Natural killer cell (primary cell): ENCODE measurements around the gene WSCD2. TPM values are rescaled to one million over a fixed set of nuclear protein-coding genes. Genes with fewer than 3 reads are reported as not detected.

Source experiments
- ATAC-seq, 3 donors: fragments of 150-1000 bp in 2 of 3; fragments of 200-7000 bp in 1 of 3; cut with Tn5 transposase; 1 replicate in 1 of 3; 2 replicates in 2 of 3; pipeline ENCODE4 v1.10.0; 2021; ENCODE audit warnings: mild to moderate bottlenecking in 2 of 3, moderate library complexity in 2 of 3
- DNase-seq, 2 donors: peaks; one replicate each; pipeline versions ENCODE4 v3.0.0 to v3.0.0-alpha.2; 2013 to 2021; ENCODE audit warnings: mixed read lengths in 1 of 2
- H3K27ac ChIP-seq: one replicate; pipeline ENCODE4 v1.5.1; 2013; ENCODE audit warnings: mild to moderate bottlenecking, low read length
- H3K27me3 ChIP-seq: one replicate; pipeline ENCODE4 v1.6.1; 2013; ENCODE audit warnings: low read length; ENCODE audit not compliant: control insufficient read depth, insufficient read depth
- H3K36me3 ChIP-seq: one replicate; pipeline ENCODE4 v1.6.1; 2013; ENCODE audit warnings: low read length; ENCODE audit not compliant: control insufficient read depth, insufficient read depth
- H3K4me1 ChIP-seq: one replicate; pipeline ENCODE4 v1.6.1; 2013; ENCODE audit warnings: low read length; ENCODE audit not compliant: control insufficient read depth, insufficient read depth
- H3K4me3 ChIP-seq: one replicate; pipeline ENCODE4 v1.5.1; 2013; ENCODE audit warnings: low read length
- H3K9me3 ChIP-seq: one replicate; pipeline ENCODE4 v1.6.1; 2013; ENCODE audit warnings: low read length; ENCODE audit not compliant: control insufficient read depth, insufficient read depth
- H3K27ac Mint-ChIP-seq, 2 donors: one replicate each; pipeline ENCODE4 v1.8.0; 2022; ENCODE audit warnings: mild to moderate bottlenecking in 2 of 2, mixed read lengths in 2 of 2, moderate library complexity in 1 of 2
- H3K27me3 Mint-ChIP-seq, 2 donors: one replicate each; pipeline ENCODE4 v1.8.0; 2022; ENCODE audit warnings: low read depth in 2 of 2, mixed read lengths in 2 of 2
- H3K36me3 Mint-ChIP-seq: one replicate; pipeline ENCODE4 v1.8.0; 2022; ENCODE audit warnings: mixed read lengths
- H3K4me1 Mint-ChIP-seq, 2 donors: one replicate each; pipeline ENCODE4 v1.8.0; 2022; ENCODE audit warnings: mixed read lengths in 2 of 2
- H3K4me3 Mint-ChIP-seq: one replicate; pipeline ENCODE4 v1.8.0; 2022; ENCODE audit warnings: mild to moderate bottlenecking, moderate library complexity, mixed read lengths
- H3K9me3 Mint-ChIP-seq, 2 donors: one replicate each; pipeline ENCODE4 v1.8.0; 2022; ENCODE audit warnings: mixed read lengths in 2 of 2
- CTCF ChIP-seq: fragments of 200-600 bp; IDR thresholded peaks from one replicate; pipeline ENCODE4 v1.8.0; 2022; ENCODE audit warnings: antibody characterized with exemption
- WGBS: methylation state at CpG from one replicate; pipeline ENCODE4 v1.1.7; 2013; ENCODE audit warnings: missing lambda C conversion rate; ENCODE audit not compliant: insufficient coverage; 5-methylcytosine and 5-hydroxymethylcytosine counted together
- intact Hi-C: fragments of 100-400 bp; cut with micrococcal nuclease; formaldehyde crosslinking; loops from one replicate; pipeline ENCODE4 v1.14.2; 2022
- total RNA-seq, 4 donors: library from RNA; stranded (reverse); fragments of 120-200 nt in 1 of 4; gene quantifications; one replicate each; pipeline versions ENCODE4 v1.2.3 to v1.2.4, GENCODE V29; 2013 to 2022

WSCD2 gene
- total RNA-seq, 3 donors from 2014 or later (not counting 1 experiment from before 2014, with no cell fraction given) = 0.32 to 0.78 TPM; not detected in 1

- Mint-ChIP-seq H3K4me3 (no peak overlapping the region), H3K27me3 (no peaks in the 10 kb centered on the region), H3K4me1 (peaks cover 68 to 84% of the 10 kb centered on the region in 2 donors), H3K9me3 (peaks cover 0 to 2% of the 10 kb centered on the region in 2 donors), H3K36me3 (peaks cover 24% of the 10 kb centered on the region), H3K27ac (peak overlapping the region; percentile 79 to 98)
- peaks cover 17% of the 10 kb centered on the region for H3K4me1 ChIP-seq
- intact Hi-C loops = loop anchor here (10.0 kb wide), 1 partner anchor 45 kb away; the partner anchor contains the start of gene CMKLR1
- H3K36me3 ChIP-seq = peaks cover 26% of the 10 kb centered on the region
- no peak for TF ChIP-seq CTCF
- WGBS = 78% methylated on average over 11 of the region's 11 CpGs
- no peaks in the 10 kb centered on the region for H3K27me3 ChIP-seq
- no peak for DNase-seq
- H3K4me3 ChIP-seq = no peak overlapping the region
- ATAC-seq = no peak
- H3K27ac ChIP-seq = no peak overlapping the region
- H3K9me3 ChIP-seq = peaks cover 2% of the 10 kb centered on the region
These were observed 160.5 kb downstream of the WSCD2 start for GRCh38 chr12:108289350-108290161.

GRCh38 chr12:108295641-108296040 lies 166.6 kb downstream of the WSCD2 start:
- 89% methylated on average over 8 of the region's 8 CpGs for WGBS
- peaks cover 20% of the 10 kb centered on the region for H3K36me3 ChIP-seq
- Mint-ChIP-seq H3K4me3 (peak overlapping the region; percentile 73), H3K36me3 (peaks cover 31% of the 10 kb centered on the region), H3K27me3 (no peaks in the 10 kb centered on the region), H3K4me1 (peaks cover 98 to 100% of the 10 kb centered on the region in 2 donors), H3K27ac (peak overlapping the region; percentile 91 to 98), H3K9me3 (no peaks in the 10 kb centered on the region)
- intact Hi-C loops = no loop called here
- H3K27me3 ChIP-seq = no peaks in the 10 kb centered on the region
- H3K27ac ChIP-seq = peak overlapping the region; percentile 69
- DNase-seq = no peak
- H3K4me3 ChIP-seq = no peak overlapping the region
- peaks cover 2% of the 10 kb centered on the region for H3K9me3 ChIP-seq
- H3K4me1 ChIP-seq = peaks cover 71% of the 10 kb centered on the region
- no peak for TF ChIP-seq CTCF
- ATAC-seq = no peak

GRCh38 chr12:108296945-108297344 lies 167.9 kb downstream of the WSCD2 start:
- Mint-ChIP-seq H3K9me3 (no peaks in the 10 kb centered on the region), H3K36me3 (peaks cover 20% of the 10 kb centered on the region), H3K4me1 (peaks cover 100% of the 10 kb centered on the region in 2 donors), H3K27me3 (no peaks in the 10 kb centered on the region), H3K4me3 (peak overlapping the region; percentile 85), H3K27ac (peak overlapping the region; percentile 91 to 98)
- intact Hi-C loops = no loop called here
- no peak for ATAC-seq
- Histone ChIP-seq H3K36me3 (peaks cover 7% of the 10 kb centered on the region), H3K27ac (peak overlapping the region; percentile 69), H3K9me3 (peaks cover 2% of the 10 kb centered on the region), H3K27me3 (no peaks in the 10 kb centered on the region), H3K4me1 (peaks cover 77% of the 10 kb centered on the region), H3K4me3 (no peak overlapping the region)
- TF ChIP-seq CTCF = no peak
- 23% methylated on average over 3 of the region's 3 CpGs for WGBS
- DNase-seq = no peak
